CD4-positive, alpha-beta memory T cell (primary cell): Measurements from ENCODE around the gene ZNRF2. TPM values are rescaled to one million over a fixed set of nuclear protein-coding genes. Genes with fewer than 3 reads are reported as not detected.
A peak's percentile ranks its signal among the peaks of the same experiment; 100 is the strongest.

ENCODE experiments used
- CTCF ChIA-PET: fragments of 350-600 bp; sonication (Branson Sonifier 250); formaldehyde crosslinking; loops from one replicate; lab custom pipeline; 2021; ENCODE audit warnings: inconsistent platforms; ENCODE audit not compliant: partially characterized antibody; lab: Charles Lee
- POLR2A ChIA-PET: fragments of 350-600 bp; sonication (Branson Sonifier 250); formaldehyde crosslinking; loops from one replicate; lab custom pipeline; 2021; ENCODE audit not compliant: partially characterized antibody; lab: Charles Lee
- DNase-seq, 5 donors: peaks; one replicate each; pipeline versions ENCODE4 v3.0.0 to v3.0.0-alpha.2; 2020 to 2022; ENCODE audit warnings: mixed read lengths in 1 of 5
- H3K27ac ChIP-seq: one replicate; pipeline ENCODE4 v1.7.0; 2013; ENCODE audit warnings: low read depth, low read length
- H3K27me3 ChIP-seq: 2 replicates; pipeline ENCODE4 v1.7.0; 2013; ENCODE audit warnings: mild to moderate bottlenecking, low read length, moderate library complexity; ENCODE audit not compliant: insufficient read depth
- H3K36me3 ChIP-seq: 2 replicates; pipeline ENCODE4 v1.7.0; 2013; ENCODE audit warnings: mild to moderate bottlenecking, low read length, moderate library complexity; ENCODE audit not compliant: insufficient read depth
- H3K4me1 ChIP-seq: 2 replicates; pipeline ENCODE4 v1.7.0; 2013; ENCODE audit warnings: mild to moderate bottlenecking, low read length, moderate library complexity; ENCODE audit not compliant: insufficient read depth
- H3K4me3 ChIP-seq, 2 donors: one replicate each; pipeline ENCODE4 v1.7.0; 2013; ENCODE audit warnings: low read length in 2 of 2, mild to moderate bottlenecking in 1 of 2
- H3K9me3 ChIP-seq, 2 donors: one replicate each; pipeline ENCODE4 v1.7.0; 2013; ENCODE audit warnings: low read length in 2 of 2, control low read depth in 1 of 2; ENCODE audit not compliant: control insufficient read depth in 1 of 2
- H3K27ac Mint-ChIP-seq, 7 donors: one replicate each; pipeline ENCODE4 v1.8.0; 2020 to 2021; ENCODE audit warnings: mixed read lengths in 7 of 7, mild to moderate bottlenecking in 6 of 7, inconsistent platforms in 3 of 7, moderate library complexity in 3 of 7
- H3K27me3 Mint-ChIP-seq, 2 donors: one replicate each; pipeline ENCODE4 v1.8.0; 2020 to 2021; ENCODE audit warnings: mixed read lengths in 2 of 2
- H3K36me3 Mint-ChIP-seq, 2 donors: one replicate each; pipeline ENCODE4 v1.8.0; 2020 to 2021; ENCODE audit warnings: mixed read lengths in 2 of 2, inconsistent platforms in 1 of 2, mild to moderate bottlenecking in 1 of 2
- H3K4me1 Mint-ChIP-seq, 4 donors: one replicate each; pipeline ENCODE4 v1.8.0; 2020 to 2021; ENCODE audit warnings: mixed read lengths in 4 of 4, mild to moderate bottlenecking in 1 of 4
- H3K4me3 Mint-ChIP-seq, 8 donors: one replicate each; pipeline ENCODE4 v1.8.0; 2020 to 2021; ENCODE audit warnings: mixed read lengths in 8 of 8, mild to moderate bottlenecking in 7 of 8, moderate library complexity in 6 of 8, inconsistent platforms in 3 of 8
- H3K9me3 Mint-ChIP-seq, 8 donors: one replicate each; pipeline ENCODE4 v1.8.0; 2020 to 2021; ENCODE audit warnings: mixed read lengths in 8 of 8, mild to moderate bottlenecking in 5 of 8, inconsistent platforms in 3 of 8, moderate library complexity in 1 of 8
- intact Hi-C: fragments of 100-400 bp; cut with micrococcal nuclease; formaldehyde crosslinking; loops from one replicate; pipeline ENCODE4 v1.15.1; 2023
- polyA plus RNA-seq, 2 donors: library from polyadenylated mRNA; unstranded; fragments of 300-500 nt; fragmentation: Illumina TruSeq; gene quantifications; one replicate each; pipeline ENCODE4 v1.2.3, GENCODE V29; 2021
- total RNA-seq, 2 experiments: library from RNA; stranded (reverse); gene quantifications; one replicate each; pipeline ENCODE4 v1.2.3, GENCODE V29; 2021

ZNRF2 gene
- total and polyA plus RNA-seq, 4 experiments from 2014 or later, result 0.59 to 39.4 (median 20.4) TPM

DNA sequence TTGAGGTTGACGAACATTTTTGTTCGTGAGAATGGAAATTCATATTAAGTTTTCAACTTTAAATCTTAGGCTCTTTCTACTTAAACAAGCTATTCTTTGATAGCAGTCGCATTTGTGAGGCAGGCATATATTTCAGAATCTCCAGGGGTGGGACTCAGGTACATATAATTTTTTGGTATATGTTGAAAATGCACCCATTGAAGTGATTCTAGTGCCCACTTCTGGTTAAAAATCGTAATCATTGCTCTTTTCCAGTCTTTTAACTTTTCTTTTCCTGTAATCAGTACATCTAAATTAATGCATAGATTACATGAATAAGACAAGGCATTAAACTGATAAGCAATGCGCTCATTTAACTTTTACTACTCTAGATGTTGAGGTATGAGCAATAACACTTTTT, 67.8 kb downstream of the ZNRF2 start:
- Mint-ChIP-seq H3K4me3 (no peak overlapping the region), H3K4me1 (peaks cover 28 to 47% (median 37%) of the 10 kb centered on the region in 4 donors), H3K27me3 (no peaks in the 10 kb centered on the region), H3K27ac (peak overlapping the region in 4 of 7 donors; percentile 16 to 73 (median 46)), H3K36me3 (peaks cover 6 to 9% of the 10 kb centered on the region in 2 donors), H3K9me3 (no peaks in the 10 kb centered on the region)
- Histone ChIP-seq H3K36me3 (no peaks in the 10 kb centered on the region), H3K27ac (no peak overlapping the region), H3K4me1 (peaks cover 51% of the 10 kb centered on the region), H3K4me3 (no peak overlapping the region), H3K9me3 (no peaks in the 10 kb centered on the region), H3K27me3 (no peaks in the 10 kb centered on the region)
- intact Hi-C loops, result loop anchor here (1.0 to 10.0 kb wide), 4 partner anchors 68 to 213 kb away; partner anchors contain the start of gene ZNRF2
- POLR2A ChIA-PET, result interaction anchor here (1.0 to 7.5 kb wide), 5 partner anchors 24 to 76 kb away, joined by 6 to 117 read pairs (median 19); partner anchors contain the start of gene ZNRF2
- CTCF ChIA-PET, result interaction anchor here (0.7 to 9.0 kb wide), 10 partner anchors 12 to 193 kb away, joined by 3 to 94 read pairs (median 4); partner anchors contain the start of gene ZNRF2
- peak in 4 of 5 donors; percentile 27 to 38 (median 28) for DNase-seq

GRCh38 chr7:30353532-30353931, 69.1 kb downstream of the ZNRF2 start:
- intact Hi-C loops, result loop anchor here (10.0 kb wide), 1 partner anchor 211 kb away; no protein-coding TSS in a partner anchor
- CTCF ChIA-PET, result interaction anchor here (0.7 to 9.0 kb wide), 13 partner anchors 10 to 219 kb away, joined by 3 to 94 read pairs (median 4); partner anchors contain the start of gene ZNRF2

DNA sequence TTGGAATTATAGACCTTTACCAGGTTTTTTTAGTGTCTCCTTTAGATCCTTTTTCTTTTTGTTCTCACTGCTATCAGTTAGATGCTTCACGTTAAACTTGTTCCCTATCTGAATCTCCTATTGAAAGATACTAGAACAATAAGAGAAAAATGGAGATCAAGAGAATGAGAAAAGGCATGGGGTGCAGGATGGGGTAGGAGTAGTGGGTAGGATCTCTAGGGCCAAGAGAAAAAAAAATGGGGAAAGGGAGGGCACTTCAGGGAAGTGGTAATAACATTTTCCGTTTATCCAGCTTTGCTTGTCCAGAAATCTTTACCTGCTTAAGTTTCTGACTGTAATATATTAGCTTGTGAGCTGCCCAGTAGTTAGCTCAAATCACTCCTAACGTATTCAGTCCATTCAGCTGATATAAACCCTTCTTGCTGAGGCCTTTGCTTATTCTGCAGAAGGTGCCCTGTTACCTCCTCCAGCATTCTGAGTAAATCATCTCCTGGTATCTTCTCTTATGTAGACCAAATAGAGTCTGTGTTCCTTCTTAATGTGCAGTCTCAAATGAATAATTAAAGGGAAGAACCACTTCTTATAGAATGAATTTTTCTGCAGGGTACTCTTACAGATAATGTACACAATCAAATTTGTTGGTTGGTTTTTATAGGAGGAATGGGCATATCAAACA, 69.7 kb downstream of the ZNRF2 start:
- DNase-seq, result no peak
- Mint-ChIP-seq H3K36me3 (peaks cover 19 to 24% of the 10 kb centered on the region in 2 donors), H3K27ac (no peak overlapping the region), H3K27me3 (no peaks in the 10 kb centered on the region), H3K4me1 (peaks cover 14 to 28% (median 22%) of the 10 kb centered on the region in 4 donors), H3K9me3 (no peaks in the 10 kb centered on the region), H3K4me3 (no peak overlapping the region)
- H3K27ac ChIP-seq, result no peak overlapping the region
- H3K4me3 ChIP-seq, result no peak overlapping the region
- POLR2A ChIA-PET, result interaction anchor here (1.0 to 7.5 kb wide), 4 partner anchors 26 to 124 kb away, joined by 3 to 117 read pairs (median 48); partner anchors contain the start of gene ZNRF2
- CTCF ChIA-PET, result interaction anchor here (1.3 to 9.0 kb wide), 7 partner anchors 23 to 220 kb away, joined by 3 to 94 read pairs (median 9); partner anchors contain the start of gene ZNRF2
- no peaks in the 10 kb centered on the region for H3K36me3 ChIP-seq
- peaks cover 34% of the 10 kb centered on the region for H3K4me1 ChIP-seq
- no peaks in the 10 kb centered on the region for H3K9me3 ChIP-seq
- no peaks in the 10 kb centered on the region for H3K27me3 ChIP-seq
- intact Hi-C loops, result loop anchor here (10.0 kb wide), 1 partner anchor 211 kb away; no protein-coding TSS in a partner anchor

More at GRCh38 chr7:30353532-30353931, 69.1 kb downstream of the ZNRF2 start:
- peaks cover 14 to 33% (median 24%) of the 10 kb centered on the region in 4 donors for H3K4me1 Mint-ChIP-seq
- H3K27me3 Mint-ChIP-seq, result no peaks in the 10 kb centered on the region
- Histone ChIP-seq H3K27ac (no peak overlapping the region), H3K4me3 (no peak overlapping the region), H3K4me1 (peaks cover 39% of the 10 kb centered on the region), H3K9me3 (no peaks in the 10 kb centered on the region), H3K36me3 (no peaks in the 10 kb centered on the region), H3K27me3 (no peaks in the 10 kb centered on the region)
- DNase-seq, result no peak
- H3K36me3 Mint-ChIP-seq, result peaks cover 15 to 19% of the 10 kb centered on the region in 2 donors
- H3K4me3 Mint-ChIP-seq, result no peak overlapping the region
- H3K9me3 Mint-ChIP-seq, result no peaks in the 10 kb centered on the region
- no peak overlapping the region for H3K27ac Mint-ChIP-seq
- POLR2A ChIA-PET, result interaction anchor here (1.0 to 7.5 kb wide), 4 partner anchors 25 to 125 kb away, joined by 3 to 117 read pairs (median 48); partner anchors contain the start of gene ZNRF2

DNA sequence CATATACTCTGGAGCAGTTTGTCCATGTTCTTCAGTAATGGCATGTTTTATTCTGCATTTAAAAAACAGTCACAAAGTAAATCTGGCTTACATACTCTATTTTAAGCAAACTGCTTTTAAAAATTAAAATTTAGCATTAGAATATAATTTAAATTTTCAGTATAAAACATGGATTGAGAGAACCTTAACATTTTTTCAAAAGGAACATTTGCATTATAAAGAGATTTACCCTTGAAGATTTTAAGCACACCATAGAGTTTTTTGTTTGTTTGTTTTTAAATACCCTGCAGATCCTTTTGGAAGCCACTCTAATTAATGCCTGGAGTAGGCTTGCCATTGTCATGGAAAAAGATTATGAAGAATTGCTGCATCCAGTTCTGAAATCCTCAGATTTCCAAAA, 70.4 kb downstream of the ZNRF2 start:
- Mint-ChIP-seq H3K36me3 (peaks cover 19 to 24% of the 10 kb centered on the region in 2 donors), H3K27ac (no peak overlapping the region), H3K9me3 (no peaks in the 10 kb centered on the region), H3K4me1 (peaks cover 13 to 20% (median 16%) of the 10 kb centered on the region in 4 donors), H3K27me3 (no peaks in the 10 kb centered on the region), H3K4me3 (no peak overlapping the region)
- H3K27ac ChIP-seq, result no peak overlapping the region
- no peak for DNase-seq
- no peaks in the 10 kb centered on the region for H3K9me3 ChIP-seq
- CTCF ChIA-PET, result interaction anchor here (9.0 kb wide), 1 partner anchor 78 kb away, joined by 94 read pairs; no protein-coding TSS in a partner anchor
- intact Hi-C loops, result loop anchor here (10.0 kb wide), 1 partner anchor 210 kb away; no protein-coding TSS in a partner anchor
- no peaks in the 10 kb centered on the region for H3K36me3 ChIP-seq
- no peak overlapping the region for H3K4me3 ChIP-seq
- H3K4me1 ChIP-seq, result peaks cover 27% of the 10 kb centered on the region
- POLR2A ChIA-PET, result interaction anchor here (3.5 kb wide), 1 partner anchor 32 kb away, joined by 19 read pairs; no protein-coding TSS in a partner anchor
- no peaks in the 10 kb centered on the region for H3K27me3 ChIP-seq

DNA sequence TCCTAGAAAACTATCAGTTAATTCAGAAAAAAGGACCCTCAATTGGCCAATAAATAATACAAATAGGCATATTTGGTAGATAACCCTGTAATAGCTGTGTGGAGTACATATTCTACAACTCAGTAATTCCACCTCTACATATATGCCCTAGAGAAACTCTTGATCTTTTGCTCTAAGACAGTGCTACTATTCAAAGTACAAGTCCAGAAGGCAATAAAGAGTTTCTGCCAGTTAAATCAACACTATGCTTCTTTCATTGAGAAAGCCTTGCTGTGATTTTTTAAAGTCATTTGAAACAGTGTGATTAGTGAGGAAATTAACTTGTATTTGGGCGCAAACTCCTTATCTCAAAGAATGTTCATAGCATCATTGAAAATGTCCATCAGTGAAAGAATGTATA, 75.6 kb downstream of the ZNRF2 start:
- peaks cover 0 to 8% (median 3%) of the 10 kb centered on the region in 4 donors for H3K4me1 Mint-ChIP-seq
- Histone ChIP-seq H3K4me3 (no peak overlapping the region), H3K27me3 (no peaks in the 10 kb centered on the region), H3K9me3 (no peaks in the 10 kb centered on the region), H3K4me1 (no peaks in the 10 kb centered on the region), H3K27ac (no peak overlapping the region), H3K36me3 (no peaks in the 10 kb centered on the region)
- DNase-seq, result no peak
- H3K27ac Mint-ChIP-seq, result no peak overlapping the region
- H3K9me3 Mint-ChIP-seq, result peaks cover 0 to 1% (median 0%) of the 10 kb centered on the region in 8 donors
- intact Hi-C loops, result loop anchor here (10.0 kb wide), 1 partner anchor 205 kb away; no protein-coding TSS in a partner anchor
- ChIA-PET CTCF (no interaction called here), POLR2A (no interaction called here)
- H3K27me3 Mint-ChIP-seq, result no peaks in the 10 kb centered on the region
- H3K36me3 Mint-ChIP-seq, result peaks cover 19 to 27% of the 10 kb centered on the region in 2 donors
- H3K4me3 Mint-ChIP-seq, result no peak overlapping the region

DNA sequence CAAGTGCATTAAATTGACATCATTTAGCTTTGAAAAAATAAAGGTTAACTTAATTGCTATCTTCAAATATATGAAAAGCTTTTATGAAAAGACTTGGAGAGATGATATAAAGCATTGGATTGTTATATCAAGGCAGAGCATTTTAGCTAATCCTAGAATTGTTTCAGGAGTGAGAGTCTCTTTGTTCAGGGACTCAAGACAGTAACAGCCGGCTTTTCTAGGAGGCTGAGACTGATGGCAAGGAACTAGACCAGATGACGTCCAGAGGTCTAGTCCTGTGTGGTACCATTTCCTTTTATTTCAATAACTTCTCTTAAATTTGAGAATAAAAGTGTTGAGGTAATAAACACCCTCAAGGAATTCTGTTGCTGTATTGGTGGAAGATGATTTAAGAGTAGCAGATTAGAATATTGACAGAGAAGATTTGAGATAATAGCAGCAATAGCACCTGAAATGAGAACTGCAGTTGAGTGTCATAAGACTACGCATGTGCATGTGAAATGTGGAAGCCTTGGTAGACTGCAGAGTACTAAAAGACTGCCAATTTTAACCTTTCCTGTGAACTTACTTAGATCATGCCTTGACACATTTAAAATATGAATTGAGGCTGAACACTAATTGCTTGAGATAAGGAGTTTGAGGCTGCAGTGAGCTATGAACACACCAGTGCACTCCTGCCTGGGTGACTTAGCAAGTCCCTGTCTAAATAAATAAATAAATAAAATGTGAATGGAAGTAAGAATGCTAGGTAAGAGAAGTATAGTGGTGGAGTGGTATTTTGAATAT, 79.6 kb downstream of the ZNRF2 start:
- Histone ChIP-seq H3K4me1 (no peaks in the 10 kb centered on the region), H3K36me3 (no peaks in the 10 kb centered on the region), H3K4me3 (no peak overlapping the region), H3K9me3 (no peaks in the 10 kb centered on the region), H3K27me3 (no peaks in the 10 kb centered on the region), H3K27ac (no peak overlapping the region)
- POLR2A ChIA-PET, result no interaction called here
- Mint-ChIP-seq H3K9me3 (peaks cover 0 to 1% (median 0%) of the 10 kb centered on the region in 8 donors), H3K27me3 (no peaks in the 10 kb centered on the region), H3K27ac (peak overlapping the region in 1 of 7 donors; percentile 0), H3K36me3 (peaks cover 8 to 14% of the 10 kb centered on the region in 2 donors), H3K4me1 (peaks cover 0 to 4% (median 3%) of the 10 kb centered on the region in 4 donors), H3K4me3 (no peak overlapping the region)
- CTCF ChIA-PET, result interaction anchor here (1.7 kb wide), 1 partner anchor 11 kb away, joined by 5 read pairs; no protein-coding TSS in a partner anchor
- intact Hi-C loops, result no loop called here
- no peak for DNase-seq
